Measurements from ENCODE around the gene MIPEP. TPM values are rescaled to one million over a fixed set of nuclear protein-coding genes. Genes with fewer than 3 reads are reported as not detected.

MIPEP gene
- total and polyA plus RNA-seq, 11 donors, result 21.5 to 88.1 (median 42.1) TPM

- WGBS, 4 donors, result 90 to 93% (median 91%) methylated on average over 3 of the region's 3 CpGs
- Histone ChIP-seq H3K4me3 (no peak overlapping the region), H3K4me1 (peaks cover 0 to 9% (median 6%) of the 10 kb centered on the region in 12 donors), H3K36me3 (no peaks in the 10 kb centered on the region), H3K27ac (no peak overlapping the region), H3K27me3 (no peaks in the 10 kb centered on the region), H3K9me3 (peaks cover 0 to 12% (median 0%) of the 10 kb centered on the region in 12 donors)
- DNase-seq (no peak), ATAC-seq (no peak)
- intact Hi-C loops (cut with DNase I), result loop anchor here in 3 of 10 donors (10.0 kb wide), 3 partner anchors 153 to 247 kb away; no protein-coding TSS in a partner anchor
- TF ChIP-seq POLR2A (IDR thresholded peaks at IDR 0.05) (no peak), CTCF (IDR thresholded peaks at IDR 0.05) (no peak)
Measured at GRCh38 chr13:23711355-23711754, 177.8 kb downstream of the MIPEP start.

- no peak for DNase-seq
- no peaks in the 10 kb centered on the region for H3K36me3 ChIP-seq
- WGBS, 4 donors, result 86 to 98% (median 94%) methylated on average over 1 of the region's 1 CpG
- H3K4me3 ChIP-seq, result no peak overlapping the region
- intact Hi-C loops (cut with DNase I), result loop anchor here in 3 of 10 donors (10.0 kb wide), 3 partner anchors 154 to 246 kb away; no protein-coding TSS in a partner anchor
- H3K9me3 ChIP-seq, result peaks cover 0 to 12% (median 0%) of the 10 kb centered on the region in 12 donors
- peaks cover 0 to 9% (median 6%) of the 10 kb centered on the region in 12 donors for H3K4me1 ChIP-seq
- ATAC-seq, result no peak
- H3K27me3 ChIP-seq, result no peaks in the 10 kb centered on the region
- no peak overlapping the region for H3K27ac ChIP-seq
- no peak for TF ChIP-seq POLR2A (IDR thresholded peaks at IDR 0.05)
- TF ChIP-seq CTCF (IDR thresholded peaks at IDR 0.05), result no peak
Measured at GRCh38 chr13:23710366-23710765, 178.8 kb downstream of the MIPEP start.

GRCh38 chr13:23709536-23709935 lies 179.7 kb downstream of the MIPEP start:
- peak; percentile 88 to 93 (median 91) for ATAC-seq
- Histone ChIP-seq H3K27me3 (no peaks in the 10 kb centered on the region), H3K9me3 (peaks cover 0 to 12% (median 0%) of the 10 kb centered on the region in 12 donors), H3K4me1 (peaks cover 0 to 9% (median 6%) of the 10 kb centered on the region in 12 donors), H3K4me3 (no peak overlapping the region), H3K27ac (no peak overlapping the region), H3K36me3 (no peaks in the 10 kb centered on the region)
- peak in 1 of 5 donors; percentile 46 for DNase-seq
- intact Hi-C loops (cut with DNase I), result loop anchor here in 7 of 10 donors (2.0 to 10.0 kb wide), 8 partner anchors 105 to 245 kb away; partner anchors contain the start of gene TNFRSF19 (in 2 of the 7)
- TF ChIP-seq CTCF (IDR thresholded peaks at IDR 0.05), result peak in 6 of 12 donors; percentile 10 to 42 (median 26)
- no peak for TF ChIP-seq POLR2A (IDR thresholded peaks at IDR 0.05)
- WGBS, 4 donors, result 17 to 40% (median 30%) methylated on average over 1 of the region's 1 CpG

- no peak for ATAC-seq
- 90 to 98% (median 93%) methylated on average over 3 of the region's 3 CpGs for WGBS, 4 donors
- no peak overlapping the region for H3K4me3 ChIP-seq
Measured at GRCh38 chr13:23707674-23708073, 181.5 kb downstream of the MIPEP start.

More at GRCh38 chr13:23707674-23708073, 181.5 kb downstream of the MIPEP start:
- intact Hi-C loops (cut with DNase I), result loop anchor here in 7 of 10 donors (2.0 to 10.0 kb wide), 8 partner anchors 103 to 243 kb away; partner anchors contain the start of gene TNFRSF19 (in 2 of the 7)
- peaks cover 0 to 9% (median 0%) of the 10 kb centered on the region in 12 donors for H3K9me3 ChIP-seq
- no peak for DNase-seq
- no peaks in the 10 kb centered on the region for H3K36me3 ChIP-seq
- H3K4me1 ChIP-seq, result peaks cover 0 to 19% (median 8%) of the 10 kb centered on the region in 12 donors
- no peak overlapping the region for H3K27ac ChIP-seq
- H3K27me3 ChIP-seq, result no peaks in the 10 kb centered on the region
- TF ChIP-seq POLR2A (IDR thresholded peaks at IDR 0.05) (no peak), CTCF (IDR thresholded peaks at IDR 0.05) (peak in 7 of 12 donors; percentile 5 to 40 (median 25))
